ENCODE measurements around the gene BAIAP2L2.
"Not testable (repeated sequence)": the region's sequence is repeated elsewhere in the genome, so short reads cannot be mapped to it uniquely, and the experiment has no call there.

Gene BAIAP2L2

DNA sequence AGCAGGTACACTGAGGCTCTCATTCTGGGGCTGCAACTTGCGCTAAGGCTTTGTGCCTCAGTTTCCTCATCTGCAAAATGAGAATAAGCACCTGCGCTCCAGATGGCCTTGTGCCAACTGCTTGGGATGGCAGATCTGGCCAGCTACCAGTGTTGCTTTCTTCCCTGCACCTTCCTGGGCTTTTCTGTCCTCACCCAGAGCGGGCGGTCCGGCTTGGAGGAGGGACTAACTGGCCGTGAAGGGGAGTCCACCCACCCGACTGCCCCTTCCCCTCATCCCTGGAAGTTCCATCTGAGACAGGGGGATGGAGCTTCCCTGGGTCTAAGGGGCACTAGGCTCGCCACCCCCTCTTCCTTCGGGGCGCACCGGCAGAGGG, 30.0 kb downstream of the BAIAP2L2 start:
- no peak for FAIRE-seq

DNA sequence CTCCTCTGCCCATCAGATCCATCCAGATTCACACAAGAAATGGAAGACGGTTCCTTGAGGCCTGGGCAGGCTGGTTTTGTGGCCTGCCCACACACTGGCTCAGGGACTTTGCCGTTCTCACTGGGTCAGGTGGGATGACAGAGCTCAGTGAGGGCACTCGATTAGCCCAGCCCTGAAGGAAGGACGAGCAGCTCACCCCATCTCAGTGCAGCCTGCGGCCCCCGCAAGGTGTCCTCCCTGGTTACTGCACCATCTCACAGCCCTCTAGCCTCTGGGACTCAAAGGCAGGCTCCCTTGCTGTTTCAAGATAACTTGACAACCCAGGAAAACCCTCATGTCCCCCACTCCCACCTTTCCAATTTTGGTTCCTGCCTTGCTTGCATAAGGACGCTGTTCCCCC, 30.7 kb downstream of the BAIAP2L2 start:
- FAIRE-seq, result no peak

DNA sequence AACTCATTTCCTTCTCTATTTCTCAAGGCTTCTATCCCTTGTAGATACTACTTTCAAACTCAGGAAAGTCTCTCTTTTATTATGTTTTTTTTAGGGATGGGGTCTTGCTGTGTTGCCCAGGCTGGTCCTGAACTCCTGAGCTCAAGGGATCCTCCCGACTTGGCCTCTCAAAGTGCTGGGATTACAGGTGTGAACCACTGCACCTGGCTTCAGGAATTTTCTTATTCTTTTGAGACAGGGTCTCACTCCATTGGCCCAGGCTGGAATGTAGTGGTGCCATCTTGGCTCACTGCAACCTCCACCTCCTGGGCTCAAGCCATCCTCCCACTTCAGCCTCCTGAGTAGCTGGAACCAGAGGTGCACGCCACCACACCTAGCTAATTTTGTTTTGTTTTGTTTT, 31.3 kb downstream of the BAIAP2L2 start:
- not testable (repeated sequence) for FAIRE-seq

GRCh38 chr22:38078046-38078840, 32.2 kb downstream of the BAIAP2L2 start:
- no peak for FAIRE-seq

- no peak for FAIRE-seq
These were observed 32.9 kb downstream of the BAIAP2L2 start for GRCh38 chr22:38077595-38077994.

GRCh38 chr22:38077096-38077495, 33.4 kb downstream of the BAIAP2L2 start:
- no peak for FAIRE-seq

GRCh38 chr22:38075961-38076360, 34.5 kb downstream of the BAIAP2L2 start:
- FAIRE-seq, result no peak

GRCh38 chr22:38075105-38075825, 35.2 kb downstream of the BAIAP2L2 start:
- FAIRE-seq, result no peak

- FAIRE-seq, result no peak
These were observed 36.0 kb downstream of the BAIAP2L2 start for GRCh38 chr22:38074181-38075104.

GRCh38 chr22:38073150-38074130, 37.0 kb downstream of the BAIAP2L2 start:
- FAIRE-seq, result no peak

GRCh38 chr22:38072322-38073149, 37.9 kb downstream of the BAIAP2L2 start:
- no peak for FAIRE-seq

- FAIRE-seq, result no peak
These were observed 38.8 kb downstream of the BAIAP2L2 start for GRCh38 chr22:38071421-38072321.

- no peak for FAIRE-seq
These were observed 40.1 kb downstream of the BAIAP2L2 start for GRCh38 chr22:38070250-38070921.

DNA sequence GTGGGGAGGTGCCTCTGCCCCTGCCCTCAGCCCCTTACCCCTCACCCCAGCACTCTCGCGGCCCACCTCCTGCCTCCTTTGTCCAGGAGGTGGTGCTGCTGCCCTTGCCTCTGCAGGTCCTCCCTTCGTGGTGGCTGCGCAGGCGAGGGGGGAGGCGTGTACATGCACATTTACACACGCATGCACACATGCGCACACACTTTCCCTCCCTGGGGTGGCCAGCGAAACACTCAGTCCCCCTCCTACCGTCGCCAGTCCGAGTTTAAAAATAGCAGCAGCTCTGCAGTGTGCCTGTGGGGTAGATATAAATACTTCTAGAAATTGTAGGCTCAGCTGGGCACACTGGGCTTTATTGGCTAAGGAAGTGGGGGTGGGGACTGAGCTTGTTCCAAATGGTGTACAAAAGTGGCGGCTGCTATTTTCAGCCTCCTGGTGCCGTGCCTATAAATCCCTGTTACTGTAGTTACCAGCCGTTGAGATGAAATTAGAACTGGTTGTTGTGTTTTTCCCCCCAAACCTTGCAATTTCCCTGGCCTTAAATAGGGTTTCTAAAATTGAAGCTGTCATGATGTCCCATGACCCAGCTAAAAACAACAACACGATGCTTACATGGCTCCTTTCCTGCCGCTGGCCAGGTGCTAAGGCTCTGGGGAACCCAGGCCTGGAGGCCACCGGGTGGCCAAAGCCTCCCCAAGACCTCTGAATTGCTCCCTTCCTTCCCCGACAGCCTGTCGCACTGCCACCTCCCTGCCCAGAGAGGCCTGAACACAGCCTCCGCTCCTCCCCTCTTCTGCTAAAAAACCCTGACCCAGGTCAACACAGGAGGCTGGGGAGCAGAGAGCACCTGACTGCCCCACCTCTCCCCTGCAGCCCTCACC, 40.9 kb downstream of the BAIAP2L2 start:
- FAIRE-seq, result no peak

DNA sequence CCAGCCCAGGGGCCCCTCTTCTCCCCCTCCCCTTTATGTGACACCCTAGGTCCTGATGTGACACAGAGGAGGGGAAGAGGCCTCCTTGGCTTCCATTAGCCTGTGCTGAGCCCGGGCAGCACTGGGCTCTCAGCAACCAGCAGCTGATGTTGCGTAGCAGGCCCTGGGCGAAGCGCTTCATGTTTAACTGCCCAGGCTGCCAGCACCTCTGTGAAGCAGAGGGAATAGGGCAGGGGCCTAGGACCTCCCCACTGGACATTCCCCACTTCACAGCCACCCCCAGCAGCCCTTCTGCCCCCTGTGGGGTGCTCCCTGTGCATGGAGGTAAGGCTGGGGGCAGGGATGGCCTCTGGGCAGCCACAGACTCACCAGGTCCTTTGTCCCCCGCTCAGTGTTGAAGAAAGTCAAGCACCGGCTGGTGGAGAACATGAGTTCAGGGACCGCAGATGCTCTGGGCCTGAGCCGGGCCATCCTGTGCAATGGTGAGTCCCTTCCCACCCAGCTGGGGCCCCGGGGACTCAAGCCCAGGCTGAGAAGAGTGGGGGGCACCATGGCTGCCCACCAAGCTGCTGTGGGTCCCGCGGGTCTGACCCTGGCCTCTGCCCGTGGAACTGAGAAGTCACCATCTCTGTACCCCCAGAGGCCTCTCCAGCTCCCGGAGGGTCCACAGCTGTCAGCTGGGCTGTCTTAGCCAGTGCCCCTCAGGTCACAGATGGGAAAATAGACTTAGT, 41.7 kb downstream of the BAIAP2L2 start:
- FAIRE-seq, result no peak

- FAIRE-seq, result no peak
These were observed 42.6 kb downstream of the BAIAP2L2 start for GRCh38 chr22:38067761-38068360.

- no peak for FAIRE-seq
These were observed 43.5 kb downstream of the BAIAP2L2 start for GRCh38 chr22:38067028-38067415.
